ENCODE results near the gene PPARG. TPM values are rescaled to one million over a fixed set of nuclear protein-coding genes. Genes with fewer than 3 reads are reported as not detected.

Gene PPARG
- total and polyA plus RNA-seq, 2 experiments from 2014 or later: 0.15 to 0.42 TPM

GRCh38 chr3:12409684-12410596 lies 121.1 kb downstream of the PPARG start:
- no peak for ATAC-seq

GRCh38 chr3:12413721-12414255 lies 124.9 kb downstream of the PPARG start:
- H3K4me1 Mint-ChIP-seq: peaks cover 6% of the 10 kb centered on the region; the same call in 1 of the 3 replicates
- no peak overlapping the region for H3K27ac Mint-ChIP-seq
- no peak overlapping the region for H3K4me3 ChIP-seq
- H3K27me3 Mint-ChIP-seq (ENCODE audit: insufficient read depth, low read depth, poor library complexity): no peaks in the 10 kb centered on the region
- no peaks in the 10 kb centered on the region for H3K9me3 Mint-ChIP-seq
- no peaks in the 10 kb centered on the region for H3K27me3 ChIP-seq (ENCODE audit: insufficient read depth)
- no peak overlapping the region for H3K27ac ChIP-seq (ENCODE audit: low read depth)
- 0 out of 2 replicates have a peak, but pooled peaks cover 3% of the 10 kb centered on the region for H3K4me1 ChIP-seq (ENCODE audit: insufficient read depth)
- no peaks in the 10 kb centered on the region for H3F3A ChIP-seq (replicated peaks; ENCODE audit: low read depth)
- H3K4me2 ChIP-seq: no peak overlapping the region
- no peak for ATAC-seq
- H3K79me2 ChIP-seq (replicated peaks; ENCODE audit: insufficient read depth): no peaks in the 10 kb centered on the region
- no peak overlapping the region for H2AFZ ChIP-seq
- no peaks in the 10 kb centered on the region for H4K20me1 ChIP-seq (replicated peaks; ENCODE audit: insufficient read depth)
- no peaks in the 10 kb centered on the region for H3K36me3 ChIP-seq (ENCODE audit: insufficient read depth)
- no peak overlapping the region for H3K4me3 Mint-ChIP-seq
- no peaks in the 10 kb centered on the region for H3K36me3 Mint-ChIP-seq (ENCODE audit: low read depth)
- H3K9me2 ChIP-seq (ENCODE audit: insufficient read depth): no peaks in the 10 kb centered on the region
- no peak for DNase-seq (ENCODE audit: low spot score)
- TF ChIP-seq JUNB (IDR thresholded peaks at IDR 0.05; ENCODE audit: unreplicated experiment): no peak
- TF ChIP-seq POLR2AphosphoS5 (IDR thresholded peaks at IDR 0.05; ENCODE audit: low read depth): no peak
- TF ChIP-seq NANOG (IDR thresholded peaks at IDR 0.05; ENCODE audit: borderline replicate concordance): no peak
- TF ChIP-seq ZNF331 (CRISPR knock-in tag; IDR thresholded peaks at IDR 0.05; ENCODE audit: low read depth): no peak
- no peak for TF ChIP-seq ZNF114 (CRISPR knock-in tag; IDR thresholded peaks at IDR 0.05)
- no peak for TF ChIP-seq CREB1 (CRISPR knock-in tag; IDR thresholded peaks at IDR 0.05; ENCODE audit: low read depth)
- TF ChIP-seq EZH2phosphoT487 (IDR thresholded peaks at IDR 0.05; ENCODE audit: unreplicated experiment): no peak
- no peak for TF ChIP-seq CTCF (conservative IDR thresholded peaks at IDR 0.05; ENCODE audit: low read depth in 2 of 2)
- no peak for TF ChIP-seq EZH2 (IDR thresholded peaks at IDR 0.05; ENCODE audit: low read depth, unreplicated experiment)
- TF ChIP-seq ETS1 (IDR thresholded peaks at IDR 0.05): no peak
- TF ChIP-seq STAT1 (IDR thresholded peaks at IDR 0.05; ENCODE audit: unreplicated experiment): no peak

More at GRCh38 chr3:12409684-12410596, 121.1 kb downstream of the PPARG start:
- H3K4me1 ChIP-seq (ENCODE audit: insufficient read depth): 0 out of 2 replicates have a peak, but pooled peaks cover 3% of the 10 kb centered on the region
- H3K9me2 ChIP-seq (ENCODE audit: insufficient read depth): no peaks in the 10 kb centered on the region
- H3F3A ChIP-seq (replicated peaks; ENCODE audit: low read depth): no peaks in the 10 kb centered on the region
- H3K4me2 ChIP-seq: no peak overlapping the region
- no peaks in the 10 kb centered on the region for H3K27me3 Mint-ChIP-seq (ENCODE audit: insufficient read depth, low read depth, poor library complexity)
- no peaks in the 10 kb centered on the region for H3K79me2 ChIP-seq (replicated peaks; ENCODE audit: insufficient read depth)
- H3K36me3 ChIP-seq (ENCODE audit: insufficient read depth): no peaks in the 10 kb centered on the region
- peaks cover 6% of the 10 kb centered on the region; the same call in 1 of the 3 replicates for H3K4me1 Mint-ChIP-seq
- H3K27me3 ChIP-seq (ENCODE audit: insufficient read depth): no peaks in the 10 kb centered on the region
- no peak for TF ChIP-seq STAT1 (IDR thresholded peaks at IDR 0.05; ENCODE audit: unreplicated experiment)
- TF ChIP-seq REST (IDR thresholded peaks at IDR 0.05; ENCODE audit: unreplicated experiment): no peak
- no peaks in the 10 kb centered on the region for H4K20me1 ChIP-seq (replicated peaks; ENCODE audit: insufficient read depth)
- DNase-seq (ENCODE audit: low spot score): no peak
- H3K4me3 Mint-ChIP-seq: no peak overlapping the region
- no peaks in the 10 kb centered on the region for H3K36me3 Mint-ChIP-seq (ENCODE audit: low read depth)
- H3K9me3 Mint-ChIP-seq: no peaks in the 10 kb centered on the region
- H3K4me3 ChIP-seq: no peak overlapping the region
- no peak overlapping the region for H3K27ac ChIP-seq (ENCODE audit: low read depth)
- H3K27ac Mint-ChIP-seq: no peak overlapping the region
- no peak overlapping the region for H2AFZ ChIP-seq
